GM10248 (cell line): Measurements from ENCODE around the gene ALDH1A3.
"Not testable (repeated sequence)": the region's sequence is repeated elsewhere in the genome, so short reads cannot be mapped to it uniquely, and the experiment has no call there.

Experiments
- CTCF ChIA-PET: fragments of 300-600 bp; sonication (Branson Sonifier 250); formaldehyde crosslinking; extraction: SDS; loops from one replicate; lab custom pipeline; 2021; ENCODE audit warnings: antibody characterized with exemption; lab: Yijun Ruan, JAX
- POLR2A ChIA-PET: fragments of 350-650 bp; sonication (Branson Sonifier 250); formaldehyde crosslinking; extraction: SDS; loops from one replicate; lab custom pipeline; 2020; ENCODE audit warnings: antibody characterized with exemption; lab: Yijun Ruan, JAX
- DNase-seq: peaks from one replicate; pipeline ENCODE4 v3.0.0; 2012; ENCODE audit errors: extremely low spot score
- TF ChIP-seq, protein P1 (sequence below): IDR thresholded peaks from 2 replicates; pipeline ENCODE4 v1.5.1; 2012; ENCODE audit warnings: mild to moderate bottlenecking, low read depth; ENCODE audit errors: extremely low read depth, missing control alignments, control extremely low read depth

Gene ALDH1A3

DNA sequence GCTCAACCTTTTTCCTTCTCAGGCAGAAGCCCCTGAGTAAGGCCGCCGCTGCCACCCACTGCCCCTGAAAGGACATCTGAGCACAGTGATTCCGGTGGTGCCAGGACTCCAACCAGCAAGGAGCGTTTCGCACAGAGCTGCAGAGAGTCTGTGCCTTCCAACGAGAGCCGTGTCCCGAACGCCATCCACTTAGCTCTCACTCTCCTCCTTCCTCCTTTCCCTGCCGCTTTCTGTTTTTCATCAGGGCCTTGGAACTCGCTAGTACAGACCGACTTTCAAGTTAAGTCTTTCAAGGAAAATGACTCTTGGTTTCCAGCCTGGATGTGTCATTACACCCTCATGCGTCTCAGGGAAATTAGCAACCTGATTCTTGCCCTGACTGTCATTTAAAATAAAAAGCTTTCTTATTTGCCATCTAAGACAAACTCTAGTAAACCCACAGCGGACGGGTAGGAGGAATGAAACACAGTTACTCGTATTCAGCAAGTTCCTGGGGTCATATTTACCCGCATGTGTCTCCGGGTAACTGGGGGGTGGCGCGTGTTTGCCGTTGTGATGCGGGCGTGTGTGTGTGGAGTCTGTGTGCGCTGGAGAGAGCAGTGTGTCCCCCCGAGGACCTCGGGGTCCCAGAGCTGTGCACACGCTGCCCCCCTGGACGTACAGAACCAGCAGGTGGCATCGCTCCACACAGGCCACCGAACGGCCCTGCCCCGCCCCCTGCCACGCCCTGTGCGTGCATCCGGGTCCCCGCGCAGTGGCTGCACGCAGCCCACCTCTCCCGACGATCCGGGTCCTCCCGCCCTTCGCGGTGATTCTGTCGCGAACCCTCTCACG is 30.4 kb upstream of the ALDH1A3 start:
- ChIA-PET POLR2A (no interaction called here), CTCF (interaction anchor here (1.2 kb wide), 2 partner anchors 9 to 11 kb away, joined by 3 to 4 read pairs; no protein-coding TSS in a partner anchor)
- DNase-seq, result peak; percentile 69
- TF ChIP-seq, protein P1, sequence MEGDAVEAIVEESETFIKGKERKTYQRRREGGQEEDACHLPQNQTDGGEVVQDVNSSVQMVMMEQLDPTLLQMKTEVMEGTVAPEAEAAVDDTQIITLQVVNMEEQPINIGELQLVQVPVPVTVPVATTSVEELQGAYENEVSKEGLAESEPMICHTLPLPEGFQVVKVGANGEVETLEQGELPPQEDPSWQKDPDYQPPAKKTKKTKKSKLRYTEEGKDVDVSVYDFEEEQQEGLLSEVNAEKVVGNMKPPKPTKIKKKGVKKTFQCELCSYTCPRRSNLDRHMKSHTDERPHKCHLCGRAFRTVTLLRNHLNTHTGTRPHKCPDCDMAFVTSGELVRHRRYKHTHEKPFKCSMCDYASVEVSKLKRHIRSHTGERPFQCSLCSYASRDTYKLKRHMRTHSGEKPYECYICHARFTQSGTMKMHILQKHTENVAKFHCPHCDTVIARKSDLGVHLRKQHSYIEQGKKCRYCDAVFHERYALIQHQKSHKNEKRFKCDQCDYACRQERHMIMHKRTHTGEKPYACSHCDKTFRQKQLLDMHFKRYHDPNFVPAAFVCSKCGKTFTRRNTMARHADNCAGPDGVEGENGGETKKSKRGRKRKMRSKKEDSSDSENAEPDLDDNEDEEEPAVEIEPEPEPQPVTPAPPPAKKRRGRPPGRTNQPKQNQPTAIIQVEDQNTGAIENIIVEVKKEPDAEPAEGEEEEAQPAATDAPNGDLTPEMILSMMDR, result peak; percentile 18

DNA sequence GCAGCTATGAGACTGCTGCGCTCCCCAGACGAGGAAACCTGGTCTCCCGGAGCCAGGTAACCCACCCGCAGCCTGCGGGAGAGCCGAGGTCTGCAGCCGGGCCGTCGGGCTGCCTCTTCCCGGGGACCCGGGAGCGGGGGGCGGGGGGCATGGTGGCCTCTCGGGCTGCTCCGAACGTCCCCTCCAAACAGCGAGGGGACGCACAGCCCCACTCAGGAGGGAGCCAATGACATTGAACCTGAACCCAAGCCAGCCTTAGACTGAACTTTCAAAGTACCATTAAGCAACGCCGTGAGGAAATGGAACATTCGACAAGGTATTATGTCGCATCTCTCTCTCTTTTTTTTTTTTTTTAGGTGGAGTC is 29.8 kb upstream of the ALDH1A3 start:
- ChIA-PET POLR2A (no interaction called here), CTCF (interaction anchor here (1.2 kb wide), 1 partner anchor 10 kb away, joined by 4 read pairs; no protein-coding TSS in a partner anchor)
- TF ChIP-seq, protein P1, result no peak
- no peak for DNase-seq

DNA sequence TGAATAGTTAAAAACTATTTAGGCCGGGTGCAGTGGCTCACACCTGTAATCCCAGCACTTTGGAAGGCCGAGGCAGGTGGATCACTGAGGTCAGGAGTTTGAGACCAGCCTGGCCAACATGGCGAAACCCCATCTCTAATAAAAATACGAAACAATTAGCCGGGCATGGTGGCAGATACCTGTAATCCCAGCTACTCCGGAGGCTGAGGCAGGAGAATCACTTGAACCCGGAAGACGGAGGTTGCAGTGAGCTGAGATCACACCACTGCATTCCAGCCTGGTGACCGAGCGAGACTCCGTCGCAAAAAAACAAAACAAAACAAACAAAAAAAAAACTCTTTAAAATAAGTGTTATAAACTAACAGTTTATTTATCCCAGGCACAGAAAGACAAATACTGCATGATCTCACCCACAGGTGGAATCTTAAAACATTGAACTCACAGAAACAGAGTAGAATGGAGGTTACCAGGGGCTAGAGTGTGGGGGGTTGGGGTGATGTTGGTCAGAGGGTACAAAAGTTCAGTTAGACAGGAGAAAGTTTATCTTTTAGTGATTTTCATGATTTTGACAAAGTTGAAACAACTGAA is 28.1 kb upstream of the ALDH1A3 start:
- DNase-seq, CTCF ChIA-PET, POLR2A ChIA-PET: not testable (repeated sequence)

DNA sequence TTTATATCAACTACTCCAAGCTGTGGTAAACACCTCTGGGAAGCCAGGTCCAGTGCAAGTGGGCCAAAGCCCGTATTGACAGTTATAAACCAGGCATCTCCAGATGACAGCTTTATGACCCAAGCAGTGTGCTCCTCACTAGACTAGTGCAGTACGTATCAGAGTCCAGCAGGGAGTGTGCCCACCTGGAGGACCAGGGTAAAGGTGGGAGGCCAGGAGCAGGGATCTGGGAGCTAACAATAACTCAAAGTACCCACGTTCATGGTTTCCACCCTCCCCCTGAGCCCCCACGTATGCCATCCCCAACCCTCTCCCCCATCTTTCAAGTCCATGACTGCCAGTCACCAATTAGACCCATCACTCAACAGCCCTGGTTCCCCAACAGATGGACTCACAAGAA is 27.0 kb upstream of the ALDH1A3 start:
- POLR2A ChIA-PET, result no interaction called here
- TF ChIP-seq, protein P1, result no peak
- CTCF ChIA-PET, result interaction anchor here (0.9 to 1.0 kb wide), 2 partner anchors 20 to 65 kb away, joined by 3 read pairs; no protein-coding TSS in a partner anchor

DNA sequence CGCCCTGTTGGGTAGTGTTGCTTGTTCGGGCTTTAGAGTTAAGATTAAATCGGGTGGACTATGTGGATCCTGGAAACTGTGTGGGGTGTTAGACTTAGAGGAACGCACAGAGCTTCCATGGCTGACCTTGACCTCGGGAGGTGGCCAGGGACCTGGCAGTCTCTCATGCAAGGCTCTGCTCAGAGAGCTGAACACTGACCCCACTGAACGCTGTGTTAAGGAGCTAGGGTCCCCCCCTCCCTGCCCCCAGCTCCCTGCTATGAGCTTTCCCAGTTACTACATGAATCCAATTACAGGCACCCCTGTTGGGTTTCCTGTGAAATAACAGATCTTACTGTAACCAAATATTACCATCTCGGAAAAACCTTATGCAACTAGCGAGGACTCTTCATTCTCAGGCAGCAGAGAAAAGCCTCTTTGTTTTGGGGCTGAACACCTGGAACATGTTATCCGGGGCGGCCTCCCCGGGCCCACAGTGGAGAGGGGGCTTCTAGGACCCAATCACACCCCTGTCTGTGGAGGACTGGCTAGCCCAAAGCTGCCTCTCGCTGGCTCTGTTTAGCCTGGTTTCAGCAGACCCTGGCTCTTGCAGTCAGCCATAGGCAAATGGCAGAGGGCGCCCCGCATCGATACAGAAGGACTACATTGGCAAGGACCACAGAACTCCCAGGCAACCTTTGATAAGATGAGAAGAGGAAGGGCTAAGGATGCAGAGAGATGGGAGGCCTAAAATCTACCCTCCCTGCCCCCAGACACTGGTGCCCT is 25.8 kb upstream of the ALDH1A3 start:
- POLR2A ChIA-PET, result no interaction called here
- DNase-seq, result no peak
- TF ChIP-seq, protein P1, result no peak
- CTCF ChIA-PET, result interaction anchor here (1.0 to 1.1 kb wide), 3 partner anchors 18 to 50 kb away, joined by 3 read pairs; no protein-coding TSS in a partner anchor

More for the DNA sequence above, 27.0 kb upstream of the ALDH1A3 start:
- no peak for DNase-seq

DNA sequence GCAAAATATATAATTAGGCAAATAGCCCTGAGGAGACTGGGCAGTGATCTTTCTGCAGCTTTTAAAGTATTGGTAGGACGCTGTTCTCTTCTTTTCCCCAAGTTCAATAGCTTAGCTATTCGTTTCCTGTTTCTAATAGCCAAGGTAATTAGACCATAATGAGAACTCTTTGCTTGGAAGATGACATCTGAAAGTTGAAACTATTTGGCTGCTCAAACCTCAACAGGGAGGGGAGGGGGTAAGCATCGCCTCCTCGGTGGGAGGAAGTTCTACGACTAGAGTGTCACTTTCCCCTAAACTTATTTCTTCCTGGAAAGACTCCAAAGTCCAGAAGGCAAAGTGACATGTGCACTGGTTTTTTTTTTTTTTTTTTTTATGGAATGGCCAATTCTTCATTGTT is 22.8 kb upstream of the ALDH1A3 start:
- no peak for DNase-seq
- TF ChIP-seq, protein P1, result no peak
- POLR2A ChIA-PET, result no interaction called here
- CTCF ChIA-PET, result no interaction called here
